Measurements from ENCODE around the gene SS18L1.
"Not testable (repeated sequence)": the region's sequence is repeated elsewhere in the genome, so short reads cannot be mapped to it uniquely, and the experiment has no call there.

The SS18L1 gene

DNA sequence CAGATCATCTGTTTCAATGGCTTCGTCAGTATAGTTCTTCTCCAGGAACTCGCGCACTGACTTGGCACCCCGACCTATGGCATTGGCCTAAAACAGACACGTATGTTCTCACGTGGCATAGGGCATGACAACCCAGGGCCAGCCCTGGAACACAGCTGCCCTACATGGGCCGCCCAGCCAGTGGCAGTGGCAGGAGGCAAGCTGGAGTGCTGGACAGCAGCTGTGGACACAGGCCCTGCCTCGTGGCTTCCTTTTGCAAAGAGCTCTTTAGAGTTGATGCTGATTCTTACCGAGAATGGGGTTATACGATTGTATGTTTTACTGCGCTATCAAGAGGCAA lies 5.4 kb upstream of the SS18L1 start:
- DNase-seq, result no peak

DNA sequence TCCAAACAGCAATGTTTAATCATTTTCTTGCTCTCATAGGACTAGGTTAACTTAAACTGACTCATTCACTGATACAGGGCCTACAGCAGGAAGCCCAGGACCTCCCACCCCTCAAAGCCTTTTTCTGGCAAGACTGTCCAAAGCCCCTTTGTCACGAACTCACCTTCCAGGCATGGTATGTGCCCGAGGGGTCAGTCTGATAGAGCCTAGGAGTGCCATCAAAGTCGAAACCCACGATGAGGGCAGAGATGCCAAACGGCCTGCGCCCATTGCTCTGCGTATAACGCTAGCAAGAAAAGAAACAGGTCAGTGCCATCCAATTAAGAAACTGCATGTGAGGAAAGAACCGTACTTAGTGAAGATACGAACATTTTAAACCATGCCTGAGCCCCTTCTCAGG lies 4.7 kb upstream of the SS18L1 start:
- DNase-seq, result no peak

DNA sequence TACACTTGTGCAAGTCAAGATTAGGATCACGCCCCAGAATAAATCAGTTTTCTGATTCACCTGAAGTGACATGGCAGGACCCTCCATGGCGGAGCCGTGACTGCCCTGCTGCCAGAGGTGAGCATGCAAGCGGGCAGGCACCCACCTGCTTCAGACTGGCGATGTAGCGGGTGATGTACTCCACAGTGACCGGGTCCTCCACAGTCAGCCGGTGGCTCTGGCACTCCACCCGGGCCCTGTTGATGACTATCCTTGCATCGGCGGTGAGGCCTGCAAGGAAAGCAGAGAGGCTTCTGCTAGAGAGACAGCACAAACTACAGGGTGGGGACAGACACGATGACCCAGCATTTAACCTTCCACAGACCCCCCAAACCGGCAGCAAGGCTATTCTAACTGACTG lies 3.9 kb upstream of the SS18L1 start:
- DNase-seq, result no peak

GRCh38 chr20:62141043-62141396 lies 2.5 kb upstream of the SS18L1 start:
- no peak for DNase-seq

GRCh38 chr20:62141397-62142251 lies 1.9 kb upstream of the SS18L1 start:
- no peak for DNase-seq

DNA sequence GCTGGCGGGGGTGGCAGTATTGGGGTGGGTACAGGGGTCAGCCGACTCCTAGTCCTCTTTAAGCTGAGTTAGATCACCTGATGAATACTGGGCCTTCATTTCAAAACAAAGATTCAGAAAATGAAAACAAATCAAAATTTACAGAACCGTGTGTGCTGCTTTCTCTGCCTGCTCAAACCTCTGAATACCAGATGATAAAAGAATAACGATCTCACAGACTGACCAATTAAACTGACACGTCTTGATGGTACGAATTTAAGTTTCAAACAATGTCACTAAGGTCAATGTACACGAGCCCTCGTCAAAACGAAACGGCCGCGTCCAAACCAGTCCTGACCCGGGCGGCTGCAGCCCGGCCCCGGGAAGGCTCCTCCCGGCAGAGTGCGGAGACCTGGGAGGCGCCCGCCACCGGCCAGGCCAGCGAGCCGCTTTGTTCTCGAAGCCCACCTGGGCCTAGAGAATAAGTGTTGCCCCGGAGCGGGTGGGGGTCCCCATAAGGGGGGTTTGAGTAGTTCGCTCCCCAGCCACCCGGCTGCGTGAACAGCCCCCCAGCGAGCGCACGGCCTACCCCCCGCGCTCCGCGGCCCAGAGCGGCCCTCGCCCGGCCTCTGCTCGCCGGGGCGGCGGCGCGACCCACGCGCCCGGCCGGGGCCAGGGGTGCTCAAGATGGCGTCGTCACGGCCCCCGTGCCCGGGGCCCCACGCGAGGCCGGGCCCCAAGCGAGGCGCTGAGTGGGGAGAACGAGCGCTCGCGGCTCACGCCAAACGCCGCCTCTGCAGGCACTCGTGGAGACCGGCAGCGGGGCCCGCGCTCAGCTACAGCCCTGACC lies 1.1 kb upstream of the SS18L1 start:
- DNase-seq, result no peak

- no peak for DNase-seq
These were observed 622 bp downstream of the SS18L1 start for GRCh38 chr20:62143957-62144825.

DNA sequence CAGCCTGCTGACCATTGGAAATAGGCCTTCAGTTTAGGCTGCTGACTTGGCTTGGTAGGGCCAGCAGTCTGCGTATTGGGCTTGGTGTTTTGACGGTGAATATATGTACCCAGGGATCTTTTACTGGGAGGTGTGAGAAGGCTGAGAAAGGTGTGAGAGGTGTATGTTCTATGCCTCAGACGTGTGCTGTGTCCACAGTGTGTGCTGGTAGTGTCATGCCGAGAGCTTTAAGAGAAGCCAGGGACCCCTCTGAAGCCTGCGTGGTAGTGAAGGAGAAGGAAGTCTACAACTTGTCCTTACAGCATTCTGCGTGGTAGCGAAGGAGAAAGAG lies 2.1 kb downstream of the SS18L1 start:
- no peak for DNase-seq

DNA sequence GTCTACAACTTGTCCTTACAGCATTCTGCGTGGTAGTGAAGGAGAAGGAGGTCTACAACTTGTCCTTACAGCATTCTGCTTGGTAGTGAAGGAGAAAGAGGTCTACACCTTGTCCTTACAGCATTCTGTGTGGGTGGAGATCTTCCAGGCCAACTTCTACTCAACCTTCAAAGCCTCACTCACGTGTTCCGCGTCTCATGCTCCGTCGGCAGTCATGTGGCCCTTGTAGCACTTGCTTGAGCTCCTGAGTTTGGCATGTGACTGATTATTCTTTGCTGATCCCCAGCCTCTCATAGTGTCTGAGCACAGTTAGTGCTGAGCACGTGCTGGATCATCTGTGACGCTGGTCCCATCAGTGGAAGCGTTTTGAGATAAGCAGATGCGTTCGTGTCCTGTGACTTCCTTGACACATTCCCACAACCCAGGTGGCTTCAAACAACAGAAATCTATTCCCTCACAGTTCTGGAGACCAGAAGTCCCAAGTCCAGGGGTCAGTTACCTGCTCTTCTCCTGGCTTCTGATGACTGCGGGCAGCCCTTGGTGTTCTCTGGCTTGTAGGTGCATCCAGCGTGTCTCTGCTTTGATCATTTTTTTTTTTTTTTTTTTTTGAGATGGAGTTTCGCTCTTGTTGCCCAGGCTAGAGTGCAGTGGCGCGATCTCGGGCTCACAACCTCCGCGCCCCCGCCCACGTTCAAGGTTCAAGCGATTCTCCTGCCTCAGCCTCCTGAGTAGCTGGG lies 2.6 kb downstream of the SS18L1 start:
- no peak for DNase-seq

GRCh38 chr20:62147125-62147524 lies 3.6 kb downstream of the SS18L1 start:
- DNase-seq, result no peak

- DNase-seq, result no peak
These were observed 4.0 kb downstream of the SS18L1 start for GRCh38 chr20:62147528-62147927.

DNA sequence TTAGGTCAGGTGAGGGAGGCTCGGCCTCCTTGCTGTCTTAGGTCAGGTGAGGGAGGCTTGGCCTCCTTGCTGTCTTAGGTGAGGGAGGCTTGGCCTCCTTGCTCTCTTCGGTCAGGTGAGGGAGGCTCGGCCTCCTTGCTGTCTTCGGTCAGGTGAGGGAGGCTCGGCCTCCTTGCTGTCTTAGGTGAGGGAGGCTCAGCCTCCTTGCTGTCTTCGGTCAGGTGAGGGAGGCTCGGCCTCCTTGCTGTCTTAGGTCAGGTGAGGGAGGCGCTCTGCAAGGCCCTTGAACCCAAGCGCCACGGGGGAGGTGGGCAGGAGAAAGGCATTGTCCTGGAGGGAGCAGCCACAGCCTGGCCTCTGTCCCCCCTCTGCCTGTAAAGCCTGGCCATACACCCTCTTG lies 4.8 kb downstream of the SS18L1 start:
- DNase-seq, result not testable (repeated sequence)

DNA sequence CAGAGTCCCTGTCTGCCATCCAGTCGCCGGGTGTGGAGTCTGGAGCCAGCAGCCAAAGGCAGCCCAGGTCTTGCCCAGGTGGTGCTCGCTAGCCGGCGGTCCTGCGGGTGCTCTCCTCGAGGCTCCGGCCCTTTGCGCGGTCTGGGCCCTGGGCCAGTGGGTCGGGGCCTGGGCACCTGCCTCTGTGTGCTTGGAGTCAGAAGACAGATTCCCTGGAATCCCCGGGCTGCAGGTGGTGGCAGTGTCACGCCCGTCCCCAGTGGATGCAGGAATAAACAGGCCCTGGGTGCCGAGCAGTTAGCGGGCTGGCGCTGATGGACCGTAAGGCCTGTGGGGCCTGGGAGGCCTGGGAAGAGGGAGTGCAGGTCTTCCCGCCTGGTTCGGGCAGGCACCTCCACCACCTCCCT lies 5.3 kb downstream of the SS18L1 start:
- no peak for DNase-seq

DNA sequence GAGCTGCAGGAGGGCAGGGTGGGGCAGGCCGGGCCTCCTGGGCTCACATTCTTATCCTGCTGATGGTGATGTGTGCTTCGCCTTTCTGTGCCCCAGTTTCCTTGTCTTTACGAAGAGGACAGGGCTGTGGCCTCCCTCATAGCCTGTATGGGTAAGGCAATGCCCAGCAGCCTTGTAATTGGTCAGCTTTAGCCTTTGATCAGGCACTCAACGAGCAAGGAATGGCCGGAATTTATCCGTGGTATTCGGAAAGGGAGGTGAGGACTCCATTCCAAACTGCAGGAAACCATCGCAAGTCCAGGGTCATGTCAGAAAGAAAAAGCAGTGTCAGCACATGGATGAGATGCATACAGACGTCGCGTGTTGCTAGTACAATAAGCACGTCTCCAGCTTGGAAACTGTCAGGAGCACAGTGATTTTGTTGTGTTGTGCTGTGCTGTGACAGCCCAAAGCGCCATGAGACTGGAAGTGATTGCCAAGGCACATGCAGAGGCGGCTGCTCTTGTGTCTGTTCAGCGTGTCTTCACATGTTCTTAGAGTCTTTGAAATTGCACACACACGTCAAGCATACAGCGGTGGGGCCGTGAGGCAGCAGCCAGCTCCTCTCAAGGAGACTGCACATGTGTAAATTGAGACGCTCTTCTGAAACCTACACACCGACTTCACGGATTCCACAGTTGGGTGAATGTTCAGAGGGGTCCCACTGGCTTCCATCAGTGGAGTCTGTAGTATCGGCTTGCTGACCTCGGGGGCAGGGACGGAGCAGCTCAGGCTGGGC lies 6.2 kb downstream of the SS18L1 start:
- no peak for DNase-seq

- DNase-seq, result no peak
These were observed 6.7 kb downstream of the SS18L1 start for GRCh38 chr20:62150310-62150575.

DNA sequence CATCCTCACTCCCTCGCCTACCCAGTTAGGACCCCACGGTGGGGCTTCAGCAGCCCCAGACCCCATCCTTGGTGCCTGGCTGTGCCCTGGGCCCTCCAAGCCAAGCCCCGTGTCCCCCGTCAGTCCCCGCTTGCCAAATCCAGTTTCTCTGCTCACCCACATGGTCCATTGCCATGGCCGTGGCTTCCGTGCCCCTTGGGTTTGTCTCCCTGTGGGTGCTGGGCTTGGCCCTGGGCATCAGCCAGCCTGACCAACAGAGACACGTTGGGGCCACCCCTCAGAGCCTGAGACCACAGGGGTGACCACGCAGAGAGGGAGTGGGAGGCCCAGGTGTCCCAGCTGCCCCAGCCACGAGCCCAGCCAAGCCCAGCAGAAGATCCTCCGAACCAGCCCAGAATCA lies 7.7 kb downstream of the SS18L1 start:
- no peak for DNase-seq

- no peak for DNase-seq
These were observed 8.3 kb downstream of the SS18L1 start for GRCh38 chr20:62151835-62152364.

- DNase-seq, result no peak
These were observed 12.1 kb downstream of the SS18L1 start for GRCh38 chr20:62155428-62156253.

GRCh38 chr20:62156254-62156556 lies 12.6 kb downstream of the SS18L1 start:
- DNase-seq, result no peak

GRCh38 chr20:62156592-62157386 lies 13.2 kb downstream of the SS18L1 start:
- DNase-seq, result no peak
